Adrenal gland (tissue), 5 donors: ENCODE data around the gene PCDHB2.
"Not testable (repeated sequence)": the region's sequence is repeated elsewhere in the genome, so short reads cannot be mapped to it uniquely, and the experiment has no call there.

Experiments used
- CTCF ChIP-seq, 6 experiments: fragments of 450-650 bp in 4 of 6; fragments of 200-600 bp in 2 of 6; sonication (generic) in 1 of 6; IDR thresholded peaks; 1 replicate in 5 of 6; 2 replicates in 1 of 6; pipeline versions ENCODE4 v1.5.1 to v1.8.0; 2016 to 2021; ENCODE audit warnings: antibody characterized with exemption in 6 of 6, mild to moderate bottlenecking in 2 of 6, moderate library complexity in 1 of 6
- POLR2A ChIP-seq, 2 donors: fragments of 450-650 bp; IDR thresholded peaks; one replicate each; pipeline ENCODE4 v1.6.1; 2017; ENCODE audit warnings: antibody characterized with exemption in 2 of 2, mild to moderate bottlenecking in 2 of 2, moderate library complexity in 1 of 2
- donor health status: DM: no; HTN: no; CAD: no.

- TF ChIP-seq CTCF, POLR2A (IDR thresholded peaks at IDR 0.05): not testable (repeated sequence)
Measured at GRCh38 chr5:141137346-141137745, 42.9 kb downstream of the PCDHB2 start.
